Mucosa of stomach (tissue), 1 donor: ENCODE data around the gene NR2F2.

ENCODE experiments used
- H3K27me3 ChIP-seq: one replicate; pipeline ENCODE4 v1.7.0; 2013; ENCODE audit warnings: mild to moderate bottlenecking, low read length; ENCODE audit not compliant: control insufficient read depth, insufficient read depth
- H3K36me3 ChIP-seq: one replicate; pipeline ENCODE4 v1.7.0; 2013; ENCODE audit warnings: low read length; ENCODE audit not compliant: control insufficient read depth, insufficient read depth
- H3K4me1 ChIP-seq: one replicate; pipeline ENCODE4 v1.7.0; 2013; ENCODE audit warnings: mild to moderate bottlenecking, low read length; ENCODE audit not compliant: control insufficient read depth, insufficient read depth
- H3K4me3 ChIP-seq: one replicate; pipeline ENCODE4 v1.7.0; 2013; ENCODE audit warnings: low read length
- H3K9ac ChIP-seq: one replicate; pipeline ENCODE4 v1.7.0; 2013; ENCODE audit warnings: mild to moderate bottlenecking, low read length, moderate library complexity
- H3K9me3 ChIP-seq: one replicate; pipeline ENCODE4 v1.7.0; 2013; ENCODE audit warnings: mild to moderate bottlenecking, low read length, moderate library complexity; ENCODE audit not compliant: control insufficient read depth
- donor health status: Pancreatic carcinoma.

NR2F2 gene

DNA sequence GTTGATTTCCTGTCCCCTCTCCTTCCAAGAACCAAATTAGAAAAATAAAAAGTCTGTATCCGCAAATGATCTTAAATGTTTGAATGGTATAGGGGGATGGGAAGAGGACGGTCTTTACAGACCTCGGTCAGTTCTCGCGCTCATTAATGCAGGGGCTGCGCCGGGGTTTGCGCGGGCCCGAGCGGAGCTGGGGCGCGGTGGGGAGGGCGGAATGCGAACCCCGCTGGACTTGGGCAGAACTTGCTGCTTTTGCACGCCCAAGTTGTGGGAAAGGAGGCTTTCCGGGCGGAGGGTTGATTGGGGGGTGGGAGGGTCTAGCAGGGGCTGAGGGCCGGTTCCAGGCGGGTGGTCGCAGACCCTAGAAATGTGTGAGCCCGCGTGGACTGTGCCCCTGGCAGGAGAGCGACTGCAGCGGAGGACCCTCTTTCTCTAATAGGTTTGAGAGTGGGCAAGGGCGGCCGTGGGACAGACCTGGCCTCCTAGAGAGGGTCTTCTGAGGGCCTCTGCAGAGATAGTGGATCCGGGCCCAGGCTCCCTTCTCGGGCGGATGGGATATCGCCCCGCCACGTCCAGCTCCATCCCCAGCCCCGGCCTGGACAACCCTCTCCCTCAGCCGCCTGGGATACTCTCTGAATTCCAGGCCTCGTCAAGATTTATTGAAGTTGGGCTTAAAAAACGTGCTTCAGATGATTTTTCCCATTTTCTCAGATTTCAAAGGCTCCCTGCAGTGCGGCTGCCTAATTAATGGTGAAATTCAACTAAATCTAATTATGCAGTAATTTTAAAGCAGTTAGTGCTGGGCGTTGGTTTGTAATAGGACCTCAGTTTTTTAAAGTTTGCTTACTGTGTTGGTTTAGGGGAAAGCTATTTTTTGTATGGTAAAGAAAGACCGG is 11.3 kb downstream of the NR2F2 start:
- H3K9me3 ChIP-seq, result no peaks in the 10 kb centered on the region
- H3K9ac ChIP-seq, result peak overlapping the region; percentile 64
- no peaks in the 10 kb centered on the region for H3K36me3 ChIP-seq
- peaks cover 17% of the 10 kb centered on the region for H3K4me1 ChIP-seq
- peak overlapping the region; percentile 25 for H3K4me3 ChIP-seq
- H3K27me3 ChIP-seq, result no peaks in the 10 kb centered on the region

DNA sequence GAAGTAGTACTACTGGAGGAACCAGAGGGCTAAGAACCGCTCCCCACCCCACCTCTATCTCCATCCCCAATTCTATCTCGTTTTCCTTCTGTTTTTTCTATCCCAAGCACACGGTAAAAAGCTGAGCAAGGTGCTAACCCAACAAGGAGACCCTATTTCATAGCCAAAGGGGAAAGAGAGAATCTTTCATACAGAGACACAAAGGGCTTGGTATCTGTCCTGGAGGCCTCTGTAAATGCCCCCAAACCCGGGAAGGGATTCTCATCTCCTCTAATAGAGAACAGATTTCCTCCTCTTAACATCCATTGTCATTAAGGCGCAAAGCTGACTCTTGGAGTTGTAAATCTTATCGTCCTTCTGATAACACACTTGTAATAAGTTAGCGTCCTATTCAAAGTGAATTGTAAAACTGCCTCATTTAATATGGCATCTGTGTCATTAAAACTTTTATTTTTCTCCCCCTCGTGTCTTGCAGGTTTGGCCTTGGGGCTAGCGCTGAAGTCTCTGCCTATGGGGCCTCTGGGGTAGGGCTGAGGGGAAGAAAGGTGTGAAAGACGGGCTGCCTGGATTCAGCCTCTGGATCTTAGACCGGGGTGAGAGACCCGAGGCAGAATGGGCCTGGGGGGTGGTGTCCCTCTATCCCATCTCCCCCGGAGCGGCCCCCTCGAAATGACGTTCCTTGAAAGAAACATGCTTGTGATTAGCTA is 12.1 kb downstream of the NR2F2 start:
- Histone ChIP-seq H3K27me3 (no peaks in the 10 kb centered on the region), H3K4me1 (peaks cover 17% of the 10 kb centered on the region), H3K9me3 (no peaks in the 10 kb centered on the region), H3K36me3 (no peaks in the 10 kb centered on the region), H3K9ac (peak overlapping the region; percentile 57), H3K4me3 (no peak overlapping the region)

DNA sequence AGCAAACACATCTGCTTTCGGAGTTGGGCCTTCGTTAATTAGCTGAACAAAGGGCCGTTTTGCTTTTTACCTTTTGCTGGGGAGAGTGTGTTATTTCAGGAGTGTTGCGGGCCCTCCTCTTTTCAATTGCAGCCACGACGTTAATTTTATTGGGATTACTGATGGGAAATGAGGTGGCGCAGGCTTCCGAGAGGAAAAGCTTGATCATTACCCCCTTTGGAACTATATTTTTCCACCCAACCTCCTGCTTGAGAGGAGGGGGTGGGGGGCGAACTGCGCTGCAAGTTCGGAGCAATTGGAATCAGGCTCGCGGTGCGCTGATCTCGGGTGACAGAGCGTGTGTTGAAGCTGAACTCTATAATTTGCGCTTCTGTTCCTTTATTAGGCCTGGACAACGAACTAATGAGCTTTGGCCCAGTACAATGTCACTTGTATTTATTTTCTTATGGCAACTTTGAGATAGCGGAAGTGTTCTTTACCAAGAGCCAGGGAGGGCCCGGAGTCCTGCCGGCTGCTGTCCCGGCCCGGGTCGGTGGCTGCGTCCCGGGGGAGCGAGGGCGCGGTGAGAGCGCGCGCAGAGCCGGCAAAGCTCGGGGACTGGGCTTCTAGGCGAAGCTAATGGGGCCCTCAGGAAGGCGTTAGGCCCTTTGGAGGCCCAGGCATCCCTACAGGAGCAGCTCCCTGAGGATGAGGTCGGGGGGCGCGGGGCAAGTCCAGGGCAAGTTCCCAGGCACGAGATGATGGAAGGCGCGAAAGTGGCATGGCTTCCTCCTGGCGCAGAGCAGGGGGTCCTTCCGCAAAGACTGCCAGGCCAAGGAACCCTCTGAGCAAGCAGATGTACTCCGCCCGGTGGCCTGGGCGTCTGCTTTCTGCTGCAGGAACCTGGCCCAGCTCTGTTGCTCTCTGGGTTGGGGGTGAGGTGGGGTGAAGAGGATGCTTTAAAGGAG is 12.9 kb downstream of the NR2F2 start:
- Histone ChIP-seq H3K9ac (peak overlapping the region; percentile 57), H3K4me1 (peaks cover 17% of the 10 kb centered on the region), H3K9me3 (no peaks in the 10 kb centered on the region), H3K36me3 (no peaks in the 10 kb centered on the region), H3K4me3 (no peak overlapping the region), H3K27me3 (no peaks in the 10 kb centered on the region)

GRCh38 chr15:96344060-96344705 is 13.7 kb downstream of the NR2F2 start:
- Histone ChIP-seq H3K27me3 (no peaks in the 10 kb centered on the region), H3K4me1 (peaks cover 17% of the 10 kb centered on the region), H3K4me3 (no peak overlapping the region)

DNA sequence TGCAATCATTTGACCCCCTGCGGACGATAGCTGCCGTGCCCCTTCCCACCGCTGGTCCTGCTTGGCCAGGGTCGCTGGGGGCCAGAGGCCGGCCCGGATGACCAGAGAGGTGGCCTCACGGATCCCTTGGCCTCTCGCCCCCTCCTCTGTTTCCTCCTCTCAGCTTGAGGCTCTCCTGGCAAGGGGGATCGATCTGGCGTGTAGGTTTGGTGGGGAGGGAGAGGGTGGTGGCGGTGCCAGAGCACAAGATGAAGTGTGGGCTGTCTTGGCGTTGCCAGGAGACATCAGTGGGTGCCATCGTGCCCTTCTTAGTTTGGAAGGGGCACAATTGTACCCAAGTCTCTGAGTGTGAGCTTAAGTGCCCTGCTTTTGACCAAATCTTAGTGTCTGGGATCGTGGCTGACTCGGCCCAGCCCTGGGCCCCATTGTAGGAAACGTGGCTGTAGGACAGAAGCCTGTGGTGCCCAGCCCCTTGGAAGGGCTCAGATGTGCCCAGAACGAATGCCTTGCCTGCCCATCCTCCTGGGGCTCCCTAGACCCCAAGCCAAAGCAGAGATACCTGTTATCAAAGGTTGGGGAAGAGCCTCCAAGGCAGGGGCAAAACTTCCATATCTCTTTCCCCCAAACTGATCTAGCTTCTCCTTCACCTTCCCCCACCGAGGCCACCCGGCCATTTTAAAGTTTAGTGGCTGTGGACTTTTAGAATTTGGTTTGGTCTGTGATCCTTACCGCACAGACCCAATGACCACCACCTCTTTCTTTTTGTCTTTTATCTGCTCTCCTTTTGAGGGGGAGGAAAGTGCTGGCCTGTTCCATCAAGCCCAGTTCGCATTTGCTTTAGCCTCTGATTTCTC is 14.4 kb downstream of the NR2F2 start:
- H3K4me1 ChIP-seq, result peaks cover 17% of the 10 kb centered on the region
- H3K4me3 ChIP-seq, result no peak overlapping the region
- H3K9me3 ChIP-seq, result no peaks in the 10 kb centered on the region

More at GRCh38 chr15:96344060-96344705, 13.7 kb downstream of the NR2F2 start:
- Histone ChIP-seq H3K36me3 (no peaks in the 10 kb centered on the region), H3K9me3 (no peaks in the 10 kb centered on the region), H3K9ac (peak overlapping the region; percentile 57)

GRCh38 chr15:96345560-96346399 is 15.3 kb downstream of the NR2F2 start:
- H3K36me3 ChIP-seq, result no peaks in the 10 kb centered on the region
- peaks cover 17% of the 10 kb centered on the region for H3K4me1 ChIP-seq
- no peak overlapping the region for H3K4me3 ChIP-seq
- H3K9ac ChIP-seq, result peak overlapping the region; percentile 27
- no peaks in the 10 kb centered on the region for H3K27me3 ChIP-seq
- H3K9me3 ChIP-seq, result no peaks in the 10 kb centered on the region

More for the DNA sequence above, 14.4 kb downstream of the NR2F2 start:
- H3K27me3 ChIP-seq, result no peaks in the 10 kb centered on the region
- peak overlapping the region; percentile 57 for H3K9ac ChIP-seq
- no peaks in the 10 kb centered on the region for H3K36me3 ChIP-seq

GRCh38 chr15:96346409-96346970 is 16.0 kb downstream of the NR2F2 start:
- no peaks in the 10 kb centered on the region for H3K36me3 ChIP-seq
- no peak overlapping the region for H3K4me3 ChIP-seq
- no peak overlapping the region for H3K9ac ChIP-seq
- no peaks in the 10 kb centered on the region for H3K9me3 ChIP-seq
- H3K4me1 ChIP-seq, result peaks cover 17% of the 10 kb centered on the region
- no peaks in the 10 kb centered on the region for H3K27me3 ChIP-seq

- H3K9ac ChIP-seq, result peak overlapping the region; percentile 29
- H3K4me3 ChIP-seq, result no peak overlapping the region
- H3K36me3 ChIP-seq, result no peaks in the 10 kb centered on the region
- no peaks in the 10 kb centered on the region for H3K9me3 ChIP-seq
- no peaks in the 10 kb centered on the region for H3K27me3 ChIP-seq
- H3K4me1 ChIP-seq, result peaks cover 15% of the 10 kb centered on the region
These were observed 16.9 kb downstream of the NR2F2 start for GRCh38 chr15:96347181-96348111.
